ENCODE measurements around the gene GALT.

- TF ChIP-seq EZH2 (IDR thresholded peaks at IDR 0.05; ENCODE audit: borderline replicate concordance, low read depth, low read length, poor library complexity, severe bottlenecking) (peak; percentile 67), CTCF (conservative IDR thresholded peaks at IDR 0.05; ENCODE audit: low read depth, low read length) (no peak)
Observed at GRCh38 chr9:34628656-34629490, 17.6 kb upstream of the GALT start, which contains the start of gene ARID3C.

All from A673 (cell line).